Trophoblast cell (in vitro differentiated cells and primary cell): Measurements from ENCODE around the gene METAP1D.

Source experiments
- DNase-seq, 2 donors: peaks; one replicate each; pipeline ENCODE4 v3.0.0-alpha.2; 2016
- H2AFZ ChIP-seq: 2 replicates; pipeline ENCODE4 v1.6.1; 2013; ENCODE audit warnings: low read length, moderate library complexity, mild to moderate bottlenecking; ENCODE audit not compliant: insufficient read depth, poor library complexity
- H2AK5ac ChIP-seq: 2 replicates; pipeline ENCODE4 v1.6.1; 2013; ENCODE audit warnings: mild to moderate bottlenecking, low read length
- H2BK120ac ChIP-seq: 2 replicates; pipeline ENCODE4 v1.6.1; 2013; ENCODE audit warnings: low read length, mild to moderate bottlenecking, moderate library complexity; ENCODE audit not compliant: insufficient read depth, poor library complexity
- H2BK12ac ChIP-seq: 2 replicates; pipeline ENCODE4 v1.6.1; 2013; ENCODE audit warnings: mild to moderate bottlenecking, low read length, moderate library complexity
- H2BK5ac ChIP-seq: 2 replicates; pipeline ENCODE4 v1.6.1; 2013; ENCODE audit warnings: low read length, low read depth, moderate library complexity, mild to moderate bottlenecking; ENCODE audit not compliant: poor library complexity
- H3K14ac ChIP-seq: 2 replicates; pipeline ENCODE4 v1.6.1; 2013; ENCODE audit warnings: mild to moderate bottlenecking, low read length
- H3K18ac ChIP-seq: 2 replicates; pipeline ENCODE4 v1.6.1; 2013; ENCODE audit warnings: mild to moderate bottlenecking, low read length
- H3K23ac ChIP-seq: 2 replicates; pipeline ENCODE4 v1.6.1; 2013; ENCODE audit warnings: low read length
- H3K27ac ChIP-seq: 2 replicates; pipeline ENCODE4 v1.5.1; 2013; ENCODE audit warnings: low read depth, mild to moderate bottlenecking, inconsistent platforms, low read length, moderate library complexity
- H3K27me3 ChIP-seq: 2 replicates; pipeline ENCODE4 v1.6.1; 2013; ENCODE audit warnings: inconsistent platforms, mild to moderate bottlenecking, low read length, moderate library complexity; ENCODE audit not compliant: insufficient read depth
- H3K36me3 ChIP-seq, 2 experiments: 1 replicate in 1 of 2; 2 replicates in 1 of 2; pipeline ENCODE4 v1.6.1; 2013; ENCODE audit warnings: low read length in 2 of 2, mild to moderate bottlenecking in 2 of 2, moderate library complexity in 1 of 2; ENCODE audit not compliant: insufficient read depth in 2 of 2, control insufficient read depth in 1 of 2
- H3K4ac ChIP-seq: 2 replicates; pipeline ENCODE4 v1.6.1; 2013; ENCODE audit warnings: low read depth, mild to moderate bottlenecking, low read length, moderate library complexity
- H3K4me1 ChIP-seq, 2 experiments: 1 replicate in 1 of 2; 2 replicates in 1 of 2; pipeline ENCODE4 v1.6.1; 2013; ENCODE audit warnings: low read length in 2 of 2, mild to moderate bottlenecking in 2 of 2, moderate library complexity in 1 of 2; ENCODE audit not compliant: insufficient read depth in 2 of 2, control insufficient read depth in 1 of 2
- H3K4me2 ChIP-seq: 2 replicates; pipeline ENCODE4 v1.6.1; 2013; ENCODE audit warnings: inconsistent platforms, mild to moderate bottlenecking, low read length, moderate library complexity
- H3K4me3 ChIP-seq: 2 replicates; pipeline ENCODE4 v1.5.1; 2013; ENCODE audit warnings: mild to moderate bottlenecking, low read depth, low read length, inconsistent platforms
- H3K79me1 ChIP-seq: one replicate; pipeline ENCODE4 v1.6.1; 2013; ENCODE audit warnings: low read length
- H3K79me2 ChIP-seq: 2 replicates; pipeline ENCODE4 v1.6.1; 2013; ENCODE audit warnings: low read length, mild to moderate bottlenecking; ENCODE audit not compliant: control insufficient read depth, insufficient read depth, poor library complexity
- H3K9ac ChIP-seq: 2 replicates; pipeline ENCODE4 v1.6.1; 2013; ENCODE audit warnings: mild to moderate bottlenecking, low read length
- H3K9me3 ChIP-seq: 2 replicates; pipeline ENCODE4 v1.6.1; 2013; ENCODE audit warnings: low read depth, mild to moderate bottlenecking, control low read depth, inconsistent platforms, low read length; ENCODE audit not compliant: insufficient read depth
- H4K12ac ChIP-seq: 2 replicates; pipeline ENCODE4 v1.6.1; 2013; ENCODE audit warnings: low read depth, mild to moderate bottlenecking, low read length, moderate library complexity
- H4K8ac ChIP-seq: 2 replicates; pipeline ENCODE4 v1.6.1; 2013; ENCODE audit warnings: low read depth, mild to moderate bottlenecking, low read length, moderate library complexity
- H4K91ac ChIP-seq: one replicate; pipeline ENCODE4 v1.6.1; 2013; ENCODE audit warnings: low read depth, mild to moderate bottlenecking, low read length, moderate library complexity
- WGBS: extraction: QIAGEN DNeasy Blood & Tissue Kit; methylation state at CpG from one replicate; pipeline ENCODE4 v1.1.7; 2013; ENCODE audit warnings: missing lambda C conversion rate; ENCODE audit not compliant: insufficient read length, insufficient coverage; ENCODE audit errors: extremely low coverage; 5-methylcytosine and 5-hydroxymethylcytosine counted together

The METAP1D gene

GRCh38 chr2:172047566-172048507 is 48.1 kb downstream of the METAP1D start:
- H3K27me3 ChIP-seq: no peaks in the 10 kb centered on the region
- H3K27ac ChIP-seq: no peak overlapping the region
- peaks cover 0 to 2% of the 10 kb centered on the region in 2 experiments for H3K4me1 ChIP-seq
- H3K79me2 ChIP-seq: no peaks in the 10 kb centered on the region
- no peak overlapping the region for H3K9ac ChIP-seq
- no peak overlapping the region for H4K91ac ChIP-seq
- H3K79me1 ChIP-seq: no peaks in the 10 kb centered on the region
- H2AK5ac ChIP-seq: no peak overlapping the region
- no peak overlapping the region for H2AFZ ChIP-seq
- H3K18ac ChIP-seq: no peak overlapping the region
- H3K4ac ChIP-seq: no peak overlapping the region
- H4K8ac ChIP-seq: no peak overlapping the region
- H2BK12ac ChIP-seq: peak overlapping the region; percentile 80
- H3K9me3 ChIP-seq: no peaks in the 10 kb centered on the region
- no peak overlapping the region for H3K14ac ChIP-seq
- H2BK5ac ChIP-seq: no peak overlapping the region
- no peak overlapping the region for H3K4me2 ChIP-seq
- WGBS: no CpG with 5 or more reads among the region's 8 CpGs
- no peak overlapping the region for H2BK120ac ChIP-seq
- H3K36me3 ChIP-seq: no peaks in the 10 kb centered on the region
- H4K12ac ChIP-seq: no peak overlapping the region
- no peak overlapping the region for H3K23ac ChIP-seq
- H3K4me3 ChIP-seq: no peak overlapping the region
- DNase-seq: no peak

GRCh38 chr2:172048508-172049503 is 49.1 kb downstream of the METAP1D start:
- Histone ChIP-seq H3K18ac (no peak overlapping the region), H3K4me3 (no peak overlapping the region), H3K9me3 (no peaks in the 10 kb centered on the region), H2BK12ac (peak overlapping the region; percentile 17), H3K4me2 (no peak overlapping the region), H3K36me3 (no peaks in the 10 kb centered on the region), H3K14ac (no peak overlapping the region), H3K4ac (no peak overlapping the region), H3K23ac (no peak overlapping the region), H3K27me3 (no peaks in the 10 kb centered on the region), H2AK5ac (no peak overlapping the region), H3K79me2 (no peaks in the 10 kb centered on the region), H4K12ac (no peak overlapping the region), H3K79me1 (no peaks in the 10 kb centered on the region), H3K9ac (no peak overlapping the region), H2BK120ac (no peak overlapping the region), H3K27ac (no peak overlapping the region), H4K91ac (no peak overlapping the region), H2BK5ac (no peak overlapping the region), H4K8ac (no peak overlapping the region), H2AFZ (no peak overlapping the region), H3K4me1 (peaks cover 0 to 2% of the 10 kb centered on the region in 2 experiments)
- WGBS: no CpG with 5 or more reads among the region's 6 CpGs
- DNase-seq: no peak

- no peak overlapping the region for H3K4ac ChIP-seq
- H3K27me3 ChIP-seq: no peaks in the 10 kb centered on the region
- no peak overlapping the region for H3K4me3 ChIP-seq
- no peak overlapping the region for H3K23ac ChIP-seq
- H2AFZ ChIP-seq: no peak overlapping the region
- H3K36me3 ChIP-seq: no peaks in the 10 kb centered on the region
- H3K9ac ChIP-seq: no peak overlapping the region
- no peak overlapping the region for H4K91ac ChIP-seq
- H3K18ac ChIP-seq: no peak overlapping the region
- no peak overlapping the region for H3K27ac ChIP-seq
- peaks cover 0 to 2% of the 10 kb centered on the region in 2 experiments for H3K4me1 ChIP-seq
- no peak overlapping the region for H4K8ac ChIP-seq
- no peaks in the 10 kb centered on the region for H3K79me1 ChIP-seq
- no peak overlapping the region for H2AK5ac ChIP-seq
- no peak overlapping the region for H4K12ac ChIP-seq
- no peak overlapping the region for H3K14ac ChIP-seq
- H3K9me3 ChIP-seq: no peaks in the 10 kb centered on the region
- H2BK120ac ChIP-seq: no peak overlapping the region
- no peak overlapping the region for H2BK12ac ChIP-seq
- no peak overlapping the region for H3K4me2 ChIP-seq
- no peak overlapping the region for H2BK5ac ChIP-seq
- no CpG with 5 or more reads among the region's 2 CpGs for WGBS
- no peak for DNase-seq
- no peaks in the 10 kb centered on the region for H3K79me2 ChIP-seq
Measured at GRCh38 chr2:172049567-172050120, 49.9 kb downstream of the METAP1D start.

- no peaks in the 10 kb centered on the region for H3K9me3 ChIP-seq
- no peak overlapping the region for H2AK5ac ChIP-seq
- no peak overlapping the region for H3K4me3 ChIP-seq
- H3K36me3 ChIP-seq: no peaks in the 10 kb centered on the region
- H3K79me1 ChIP-seq: no peaks in the 10 kb centered on the region
- no peak overlapping the region for H2AFZ ChIP-seq
- no peak overlapping the region for H4K91ac ChIP-seq
- H2BK12ac ChIP-seq: no peak overlapping the region
- no peak overlapping the region for H4K12ac ChIP-seq
- no peak overlapping the region for H4K8ac ChIP-seq
- H3K27me3 ChIP-seq: no peaks in the 10 kb centered on the region
- H2BK120ac ChIP-seq: no peak overlapping the region
- H2BK5ac ChIP-seq: no peak overlapping the region
- WGBS: no CpG with 5 or more reads among the region's 1 CpG
- H3K4me2 ChIP-seq: no peak overlapping the region
- H3K79me2 ChIP-seq: no peaks in the 10 kb centered on the region
- no peak overlapping the region for H3K27ac ChIP-seq
- peaks cover 0 to 2% of the 10 kb centered on the region in 2 experiments for H3K4me1 ChIP-seq
- no peak overlapping the region for H3K14ac ChIP-seq
- H3K23ac ChIP-seq: no peak overlapping the region
- no peak for DNase-seq
- H3K18ac ChIP-seq: no peak overlapping the region
- H3K4ac ChIP-seq: no peak overlapping the region
- H3K9ac ChIP-seq: no peak overlapping the region
Measured at GRCh38 chr2:172050479-172051125, 50.8 kb downstream of the METAP1D start.
